CD4-positive, alpha-beta T cell treated with Interferon gamma for 1 hour (primary cell): ENCODE data around the gene RRAS2.
A peak's percentile ranks its signal among the peaks of the same experiment; 100 is the strongest.
"Not testable (repeated sequence)": the region's sequence is repeated elsewhere in the genome, so short reads cannot be mapped to it uniquely, and the experiment has no call there.

ENCODE experiments used
- DNase-seq: peaks from one replicate; pipeline ENCODE4 v3.0.0-alpha.2; 2020

RRAS2 gene

GRCh38 chr11:14370496-14370895 is 11.5 kb upstream of the RRAS2 start:
- DNase-seq, result no peak

- no peak for DNase-seq
These were observed 10.6 kb upstream of the RRAS2 start for GRCh38 chr11:14369598-14369997.

GRCh38 chr11:14366936-14367335 is 8.0 kb upstream of the RRAS2 start:
- no peak for DNase-seq

DNA sequence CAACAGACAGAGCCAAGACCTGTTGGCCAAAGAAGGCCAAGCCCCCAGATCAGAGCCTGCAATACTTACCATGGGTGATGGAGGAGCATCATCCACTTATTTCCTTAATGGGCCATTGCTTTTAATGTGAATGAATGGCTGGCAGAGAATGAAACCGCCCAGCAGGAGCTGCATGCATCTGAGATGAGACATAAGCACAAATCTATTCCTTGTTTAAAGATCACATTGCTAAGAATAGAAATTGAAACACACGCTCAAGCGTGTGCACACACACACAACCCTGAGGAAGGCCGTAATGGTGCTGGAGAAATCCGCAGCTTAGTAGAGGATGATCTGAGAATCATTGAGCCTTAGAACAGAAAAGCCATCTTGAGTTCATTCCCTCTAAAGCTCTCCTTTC is 5.3 kb upstream of the RRAS2 start:
- DNase-seq, result no peak

DNA sequence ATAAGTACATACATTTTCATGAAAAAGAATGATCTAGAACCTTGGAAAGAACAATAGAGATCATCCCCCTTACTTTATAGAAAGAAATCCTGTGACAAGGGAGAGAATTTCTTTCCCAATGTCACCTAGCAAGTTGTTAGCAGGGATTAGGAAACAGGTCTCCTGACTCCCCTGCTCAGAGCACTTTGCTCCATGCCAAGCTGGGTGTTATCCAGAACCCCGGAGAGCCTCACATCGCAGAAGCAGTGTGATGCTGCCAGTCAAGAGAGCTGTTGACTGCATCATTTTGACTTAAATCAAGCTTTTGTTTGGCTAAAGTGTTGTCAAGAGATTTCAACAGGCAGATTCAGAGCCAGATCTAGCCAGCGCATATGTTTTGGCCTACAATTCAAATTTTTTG is 3.6 kb upstream of the RRAS2 start:
- DNase-seq, result no peak

GRCh38 chr11:14361951-14362350 is 3.0 kb upstream of the RRAS2 start:
- DNase-seq, result no peak

- DNase-seq, result no peak
These were observed 2.0 kb upstream of the RRAS2 start for GRCh38 chr11:14360976-14361375.

DNA sequence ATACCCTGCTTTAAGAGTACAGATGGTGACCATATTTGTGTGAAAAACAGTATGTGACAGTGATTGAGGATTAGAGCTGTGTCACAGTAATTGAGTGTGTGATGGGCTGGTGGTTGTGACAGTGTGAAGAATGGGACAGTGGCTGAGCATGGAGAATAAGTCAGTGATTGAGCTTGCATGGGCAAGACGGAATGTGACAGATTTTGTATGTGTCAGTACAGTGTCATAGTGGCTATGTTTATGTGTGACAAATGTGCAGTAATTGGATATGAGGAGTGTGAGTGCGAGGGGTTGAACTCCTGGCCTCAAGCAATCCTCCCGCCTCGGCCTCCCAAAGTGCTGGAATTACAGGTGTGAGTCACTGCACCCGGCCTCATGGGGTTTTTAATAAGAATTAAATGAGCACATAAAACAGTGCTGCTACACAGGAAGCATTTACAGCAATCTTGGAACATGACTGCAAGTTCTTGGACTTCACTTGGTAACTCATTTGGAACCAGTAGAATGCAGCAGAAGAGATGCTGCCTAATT is 583 bp upstream of the RRAS2 start:
- no peak for DNase-seq

DNA sequence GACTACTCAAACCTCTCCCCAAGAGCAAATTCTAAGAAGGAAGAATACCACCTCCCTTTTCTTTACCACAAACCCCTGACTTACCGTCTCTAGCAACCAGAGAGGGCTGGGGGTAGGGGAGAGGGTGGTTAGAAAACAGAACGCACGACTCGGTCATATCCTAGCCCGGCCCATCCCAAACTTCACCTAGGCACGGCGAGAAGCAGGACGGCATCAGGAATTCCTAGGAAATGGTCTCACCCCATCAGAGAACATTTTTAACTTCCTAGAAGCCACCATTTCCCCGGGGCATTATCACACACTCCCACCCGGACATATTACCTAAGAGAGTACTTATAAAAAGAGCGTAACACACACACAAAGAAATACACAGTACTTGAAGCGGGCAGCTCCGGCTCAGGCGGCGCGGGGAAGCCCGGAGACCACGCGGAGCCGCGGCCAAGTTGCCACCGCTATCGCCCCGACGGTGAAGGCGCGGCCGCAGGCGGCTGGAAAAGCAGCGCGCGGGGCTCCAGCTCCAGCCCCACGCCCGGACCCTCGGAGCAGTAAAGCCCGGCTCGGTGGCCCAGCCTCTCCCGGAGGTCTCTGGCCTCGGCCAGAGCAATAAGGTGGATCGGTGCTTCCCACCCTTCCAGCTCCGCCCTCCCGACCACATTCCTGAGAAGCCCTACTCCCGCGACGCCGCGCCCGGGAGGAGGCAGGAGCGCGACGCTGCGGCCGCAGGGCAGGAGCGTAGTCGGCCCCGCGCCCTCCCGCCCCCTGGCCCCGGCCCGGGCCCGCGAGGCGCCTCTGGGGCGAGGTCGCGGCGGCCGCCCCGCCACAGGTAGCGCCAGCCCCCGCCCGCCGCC is 878 bp downstream of the RRAS2 start:
- peak; percentile 6 for DNase-seq

DNA sequence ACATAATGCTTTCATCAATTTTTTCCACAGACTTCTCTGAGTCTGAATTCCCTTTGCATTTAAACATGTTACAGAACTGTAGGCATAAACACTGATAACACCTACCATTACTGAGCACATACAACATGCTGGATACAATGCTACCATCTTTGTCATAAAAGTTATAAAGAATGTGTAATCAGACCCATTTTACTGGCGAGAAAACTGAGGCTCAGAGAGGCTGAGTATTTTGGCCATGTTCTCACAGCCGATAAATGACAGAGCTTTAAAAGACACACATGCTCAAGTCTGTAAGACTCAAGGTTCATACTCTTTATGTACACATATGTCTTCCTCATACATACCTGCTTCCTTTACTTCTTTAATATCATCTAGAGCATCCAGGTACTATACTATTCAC is 2.6 kb downstream of the RRAS2 start:
- no peak for DNase-seq

- not testable (repeated sequence) for DNase-seq
These were observed 4.4 kb downstream of the RRAS2 start for GRCh38 chr11:14354604-14355003.

DNA sequence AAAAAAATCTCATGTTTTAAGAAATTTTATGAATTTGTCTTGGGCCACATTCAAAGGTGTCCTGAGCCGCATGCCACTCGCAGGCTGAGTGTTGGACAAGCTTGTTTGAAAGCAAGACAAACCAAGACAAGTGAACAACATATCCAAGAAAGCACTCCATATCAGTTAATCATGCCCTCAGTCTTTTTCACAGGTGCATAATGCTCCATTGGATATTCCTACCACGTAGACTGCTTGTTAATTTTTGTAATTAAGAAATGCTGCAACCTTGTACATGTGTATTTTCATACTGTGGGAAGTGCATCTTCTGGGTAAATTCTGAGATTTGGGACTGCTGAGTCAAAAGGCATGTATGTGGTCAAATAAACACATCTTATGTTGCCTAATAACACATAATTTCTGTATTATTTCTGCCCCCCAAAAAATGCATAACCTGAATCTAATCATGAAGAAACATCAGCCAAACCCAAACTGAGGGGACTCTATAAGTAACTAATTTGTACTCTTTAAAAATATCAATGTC is 8.2 kb downstream of the RRAS2 start:
- no peak for DNase-seq

- DNase-seq, result no peak
These were observed 8.8 kb downstream of the RRAS2 start for GRCh38 chr11:14350215-14350614.

- no peak for DNase-seq
These were observed 11.0 kb downstream of the RRAS2 start for GRCh38 chr11:14347991-14348390.

- no peak for DNase-seq
These were observed 11.5 kb downstream of the RRAS2 start for GRCh38 chr11:14347494-14347893.

GRCh38 chr11:14346303-14346955 is 12.6 kb downstream of the RRAS2 start:
- DNase-seq, result no peak

DNA sequence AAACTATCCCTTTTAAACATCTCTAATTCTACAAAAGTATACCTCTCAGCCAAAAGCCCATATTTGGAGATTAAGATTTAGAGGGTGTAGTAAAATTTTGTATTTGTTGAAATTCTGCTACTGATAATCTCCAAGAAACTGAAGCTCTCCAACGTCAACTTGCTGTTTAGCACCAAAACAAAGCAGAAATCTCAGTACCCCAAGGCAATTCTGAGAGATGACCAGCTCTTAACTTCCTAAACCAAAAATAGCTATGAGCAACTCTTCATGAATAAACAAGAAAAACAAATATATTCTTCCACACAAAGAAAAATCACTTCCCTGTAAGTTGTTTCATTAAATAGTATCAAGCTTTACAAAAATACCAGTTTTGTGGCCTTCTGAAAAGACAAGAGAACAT is 13.3 kb downstream of the RRAS2 start:
- no peak for DNase-seq

GRCh38 chr11:14345016-14345415 is 14.0 kb downstream of the RRAS2 start:
- not testable (repeated sequence) for DNase-seq

- DNase-seq, result no peak
These were observed 16.1 kb downstream of the RRAS2 start for GRCh38 chr11:14342906-14343305.

DNA sequence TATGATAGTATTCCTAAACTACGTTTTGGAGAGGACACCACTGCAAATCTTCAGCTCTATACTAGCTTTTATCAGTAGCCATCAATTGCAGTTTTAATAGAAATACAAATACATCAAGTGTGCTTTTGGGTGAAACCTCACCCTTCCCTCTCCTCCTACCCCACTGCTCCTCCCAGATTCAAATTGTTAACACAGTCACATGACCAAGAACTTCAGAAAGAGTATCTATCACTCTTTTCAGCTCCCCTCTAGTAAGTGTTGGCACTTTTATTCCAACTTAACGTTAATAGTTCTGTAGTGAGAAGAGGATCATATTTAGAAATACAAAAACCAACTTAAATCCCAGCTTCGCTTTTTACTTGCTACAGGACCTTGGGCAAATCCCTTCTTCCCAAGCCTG is 17.0 kb downstream of the RRAS2 start:
- DNase-seq, result no peak

DNA sequence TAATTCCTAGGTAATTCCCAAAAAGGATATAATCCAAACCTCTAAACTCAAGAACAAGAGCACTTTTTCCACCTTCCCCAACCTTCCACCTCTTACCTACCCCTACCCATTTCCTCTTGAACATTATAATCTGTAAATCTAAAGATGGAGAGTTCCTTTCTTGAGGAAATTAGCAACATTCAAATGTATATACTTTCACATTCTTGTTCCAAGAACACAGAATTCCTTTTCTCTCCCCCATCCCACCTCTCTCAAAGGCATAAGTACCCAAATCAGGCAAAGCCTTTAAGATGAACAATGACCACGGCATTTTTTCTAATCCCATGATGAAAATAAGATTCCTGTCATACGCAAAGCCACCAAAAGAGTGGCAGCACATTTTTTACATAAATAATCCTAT is 18.3 kb downstream of the RRAS2 start:
- no peak for DNase-seq

DNA sequence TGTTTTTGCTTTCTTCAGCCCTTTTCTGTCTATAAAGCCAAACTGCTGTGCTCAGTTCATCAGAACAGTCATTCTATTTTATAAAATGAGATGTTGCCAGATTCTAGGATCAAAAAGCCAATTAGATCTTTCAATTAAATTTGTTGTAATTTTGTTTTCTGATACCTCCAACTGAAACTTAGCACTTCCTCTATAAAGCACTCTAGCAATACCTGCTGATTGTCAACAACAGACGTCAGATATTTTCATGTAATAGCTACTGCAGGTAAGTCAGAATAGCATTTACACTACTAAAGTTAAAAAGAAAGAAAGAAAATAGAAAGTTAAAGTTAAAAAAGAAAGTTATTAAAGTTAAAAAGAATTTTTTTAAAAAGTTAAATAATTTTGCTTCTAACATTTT is 19.6 kb downstream of the RRAS2 start:
- no peak for DNase-seq

DNA sequence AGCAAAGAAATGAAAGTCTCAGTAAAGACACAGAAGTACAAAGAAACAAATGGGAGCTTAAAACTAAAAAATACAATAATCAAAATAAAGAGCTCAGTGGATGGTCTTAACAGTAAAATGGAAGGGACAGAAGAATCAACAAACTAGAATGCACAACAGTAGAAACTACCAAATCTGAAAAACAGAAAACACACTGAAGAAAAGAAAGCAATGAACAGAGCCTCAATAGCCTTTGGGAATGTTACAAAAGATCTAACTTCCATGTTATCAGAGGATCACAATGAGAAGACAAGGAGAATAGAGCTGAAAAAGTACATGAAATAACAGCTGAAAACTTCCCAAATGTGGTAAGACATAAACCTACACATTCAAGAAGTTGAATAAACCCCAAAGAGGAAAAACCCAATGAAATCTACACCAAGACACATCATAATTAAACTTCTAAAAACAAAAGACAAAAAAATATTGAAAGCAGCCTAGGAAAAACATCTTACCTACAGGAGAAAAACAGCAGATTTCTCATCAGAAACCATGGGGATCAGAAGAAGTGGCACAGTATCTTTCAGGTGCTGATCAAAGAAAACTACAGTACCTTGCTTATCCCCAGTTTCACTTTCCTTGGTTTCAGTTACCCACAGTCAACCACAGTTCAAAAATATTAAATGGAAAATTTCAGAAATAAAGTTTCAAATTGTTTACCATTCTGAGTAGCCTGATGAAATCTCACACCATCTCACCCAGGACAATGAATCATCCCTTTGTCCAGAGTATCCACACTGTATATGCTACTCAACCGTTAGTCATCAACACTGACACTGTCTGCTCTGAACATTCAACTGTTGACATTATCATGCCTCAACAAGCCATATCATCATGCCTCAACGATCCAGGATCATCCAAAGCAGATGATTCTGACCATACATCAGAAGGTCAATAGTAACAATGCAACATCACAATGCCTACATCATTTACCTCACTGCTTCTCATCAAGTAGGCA is 22.2 kb downstream of the RRAS2 start:
- no peak for DNase-seq
